SIG-M5 treated with dmso at 0.1 percent for 504 hours (cell line): Measurements from ENCODE around the gene TRAP1.

Source experiments
- DNase-seq: peaks from one replicate; lab custom pipeline; 2025; ENCODE audit not compliant: unreplicated experiment; lab: John Stamatoyannopoulos, UW

TRAP1 gene

DNA sequence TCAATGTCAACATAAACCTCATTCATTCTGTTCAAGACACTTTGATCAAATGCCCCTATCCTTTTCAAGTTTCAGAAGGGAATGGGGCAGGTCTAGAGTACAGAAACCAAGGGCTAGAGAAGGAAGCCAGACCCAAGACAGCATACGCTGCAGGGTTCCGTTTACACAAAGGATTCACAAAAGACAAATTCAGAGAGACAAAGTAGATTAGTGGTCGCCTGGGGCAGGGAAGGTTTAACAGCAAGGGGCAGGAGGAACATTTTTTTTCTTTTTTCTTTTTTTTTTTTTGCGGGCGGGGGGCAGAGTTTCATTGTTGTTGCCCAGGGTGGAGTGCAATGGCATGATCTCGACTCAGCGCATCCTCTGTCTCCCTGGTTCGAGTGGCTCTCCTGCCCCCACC is 19.9 kb upstream of the TRAP1 start:
- DNase-seq, result no peak

DNA sequence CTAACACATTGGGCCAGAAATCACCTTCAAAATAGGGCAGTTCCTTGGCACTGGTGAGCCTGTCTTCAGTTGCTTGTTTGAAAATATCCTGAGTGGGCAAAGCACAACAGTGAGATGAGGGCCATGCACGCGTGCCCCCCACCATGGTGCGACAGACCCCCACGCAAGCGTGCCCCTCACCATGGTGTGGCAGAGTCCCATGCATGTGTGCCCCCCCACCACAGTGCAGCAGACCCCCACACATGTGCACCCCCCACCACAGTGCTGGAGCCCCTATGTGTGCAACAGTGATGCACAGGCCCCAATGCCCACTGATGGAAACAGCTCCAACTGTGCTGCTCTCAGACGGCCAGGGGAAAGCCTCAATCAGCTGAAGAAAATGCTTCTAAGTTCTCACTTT is 18.8 kb upstream of the TRAP1 start:
- DNase-seq, result no peak

- DNase-seq, result no peak
Observed at GRCh38 chr16:3735541-3735940, 18.2 kb upstream of the TRAP1 start.

DNA sequence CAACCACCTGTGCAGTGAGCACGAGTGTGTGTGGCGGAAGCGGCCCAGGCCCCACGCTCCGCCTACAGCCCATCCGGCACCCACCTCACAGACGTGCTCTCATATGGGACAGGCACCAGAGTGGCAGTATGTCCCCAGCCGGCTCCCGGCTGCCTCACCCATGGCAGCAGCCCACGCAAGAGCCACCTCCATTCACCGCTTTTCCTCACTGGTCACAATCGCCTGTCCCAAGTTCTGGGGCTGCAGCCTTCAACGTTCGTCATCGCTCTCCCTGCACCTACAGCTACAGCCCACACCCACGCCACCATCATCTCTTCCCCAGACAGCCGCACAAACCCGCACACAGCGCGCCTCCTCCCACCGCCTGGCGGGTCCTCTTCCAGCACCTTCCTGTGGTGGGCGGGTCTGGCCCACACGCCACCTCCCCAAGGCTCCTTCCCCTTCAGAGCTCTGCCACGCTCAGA is 17.5 kb upstream of the TRAP1 start:
- no peak for DNase-seq

DNA sequence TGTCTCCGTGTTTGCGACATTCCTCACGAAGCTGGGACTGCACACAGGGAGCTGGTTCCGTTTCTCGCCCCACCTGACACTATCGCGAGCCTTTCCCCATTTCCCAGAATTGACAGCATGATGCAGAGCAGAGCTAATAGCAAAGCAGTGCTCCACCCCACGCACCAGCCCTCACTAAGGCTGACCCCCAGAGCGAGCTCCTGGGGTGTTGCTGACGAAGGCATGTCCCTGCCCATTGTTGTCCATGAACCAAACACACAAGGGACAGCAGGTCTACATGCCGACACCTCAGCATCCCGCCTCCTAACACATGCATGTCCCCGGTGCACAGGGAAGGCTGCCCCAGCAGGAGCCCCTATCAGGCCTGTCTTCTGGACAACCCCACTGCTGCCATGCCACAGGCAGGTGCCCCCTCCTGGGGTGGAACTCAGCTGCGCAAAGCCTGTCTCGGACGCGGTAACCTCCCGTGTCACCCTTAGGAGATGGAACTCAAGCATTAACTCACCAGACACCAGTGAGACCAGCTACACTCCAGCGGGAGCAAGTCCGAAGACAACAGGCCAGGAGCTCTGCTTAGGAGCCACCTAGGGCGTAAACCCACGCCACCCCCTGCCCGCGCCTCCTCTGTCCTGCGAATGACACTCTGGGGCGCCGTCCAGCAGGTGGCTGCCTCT is 16.9 kb upstream of the TRAP1 start:
- no peak for DNase-seq

GRCh38 chr16:3732171-3732570 is 14.8 kb upstream of the TRAP1 start:
- no peak for DNase-seq

DNA sequence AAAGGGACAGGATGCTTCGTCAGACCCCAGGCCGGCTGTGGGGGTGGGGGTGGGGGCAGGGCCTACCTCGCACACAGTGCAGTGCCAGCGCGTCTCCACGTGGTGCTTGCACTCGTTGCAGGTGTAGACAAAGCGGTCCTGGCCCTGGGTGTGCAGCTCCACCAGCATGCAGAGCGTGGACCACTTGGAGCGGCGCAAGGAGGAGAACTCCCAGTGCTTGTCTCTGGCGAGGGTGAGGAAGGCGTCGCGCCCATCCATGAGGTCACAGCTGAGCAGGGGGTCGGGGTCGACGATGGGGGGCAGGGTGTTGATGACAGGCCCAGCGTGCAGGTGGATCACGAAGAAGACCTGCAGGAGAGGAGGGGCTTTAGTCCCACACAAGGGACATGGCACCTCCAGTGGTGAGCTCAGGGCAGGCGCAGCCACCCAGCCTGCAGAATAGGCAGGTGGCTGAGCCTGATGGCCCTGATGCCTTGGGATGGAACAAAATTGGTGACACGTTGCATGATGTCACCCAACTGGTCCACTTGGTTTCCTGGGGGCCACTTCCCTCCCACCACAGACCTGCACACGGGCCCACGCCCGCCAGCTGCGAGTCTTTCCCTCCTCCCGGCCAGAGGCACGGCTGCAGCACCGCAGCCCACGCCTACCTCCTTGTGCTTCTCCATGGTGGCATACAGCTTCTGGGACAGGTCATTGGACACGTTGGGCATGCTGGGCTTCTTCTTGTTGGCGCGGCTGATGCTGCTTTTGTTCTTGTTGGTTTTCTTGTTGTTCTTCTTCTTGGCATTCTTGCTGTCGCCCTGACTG is 14.0 kb upstream of the TRAP1 start:
- DNase-seq, result no peak

DNA sequence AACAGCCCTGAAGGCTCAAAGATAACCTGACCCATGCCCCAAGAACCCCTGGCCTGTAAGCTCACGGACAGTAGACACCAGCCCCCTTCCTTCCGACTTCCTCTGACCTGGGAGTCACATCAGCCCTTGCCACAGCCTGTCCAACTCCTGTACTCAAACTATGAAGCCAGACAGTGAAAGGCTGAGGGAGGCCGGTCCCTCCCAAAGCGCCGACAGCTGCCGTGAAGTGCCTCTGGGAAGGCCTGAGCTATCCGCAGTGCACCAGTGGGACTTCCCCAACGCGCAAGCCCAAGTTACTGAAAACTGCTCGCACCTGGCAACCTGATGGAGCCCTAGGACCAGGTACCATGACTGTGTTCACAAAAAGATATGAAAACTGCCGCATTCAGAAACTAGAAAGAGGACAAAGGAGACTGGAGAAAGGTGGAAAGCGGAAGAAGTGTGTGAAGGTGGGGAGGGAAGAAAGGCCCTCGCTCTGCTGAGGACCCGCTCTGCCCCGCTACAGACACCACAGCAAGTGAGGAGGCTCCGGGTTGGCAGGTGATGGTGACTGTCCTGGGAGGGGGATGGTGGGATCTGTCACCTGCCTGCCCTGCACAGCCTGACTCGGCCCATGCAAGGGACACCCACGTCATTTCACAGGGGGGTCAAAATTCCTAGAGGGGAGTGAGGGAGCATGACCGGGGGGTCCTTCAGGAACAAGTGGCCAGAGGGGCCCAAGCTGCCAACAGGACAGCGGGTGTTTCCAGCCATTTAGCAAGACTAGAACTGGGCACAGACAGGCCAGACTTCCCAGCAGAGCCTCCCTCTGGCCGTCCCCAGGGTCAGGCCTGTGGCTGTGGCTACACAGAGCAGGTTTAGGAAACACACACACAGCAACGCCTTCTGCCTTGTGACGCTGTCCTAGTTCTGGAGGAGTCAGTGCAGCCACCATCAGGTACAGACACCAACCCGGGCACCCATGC is 13.1 kb upstream of the TRAP1 start:
- no peak for DNase-seq

DNA sequence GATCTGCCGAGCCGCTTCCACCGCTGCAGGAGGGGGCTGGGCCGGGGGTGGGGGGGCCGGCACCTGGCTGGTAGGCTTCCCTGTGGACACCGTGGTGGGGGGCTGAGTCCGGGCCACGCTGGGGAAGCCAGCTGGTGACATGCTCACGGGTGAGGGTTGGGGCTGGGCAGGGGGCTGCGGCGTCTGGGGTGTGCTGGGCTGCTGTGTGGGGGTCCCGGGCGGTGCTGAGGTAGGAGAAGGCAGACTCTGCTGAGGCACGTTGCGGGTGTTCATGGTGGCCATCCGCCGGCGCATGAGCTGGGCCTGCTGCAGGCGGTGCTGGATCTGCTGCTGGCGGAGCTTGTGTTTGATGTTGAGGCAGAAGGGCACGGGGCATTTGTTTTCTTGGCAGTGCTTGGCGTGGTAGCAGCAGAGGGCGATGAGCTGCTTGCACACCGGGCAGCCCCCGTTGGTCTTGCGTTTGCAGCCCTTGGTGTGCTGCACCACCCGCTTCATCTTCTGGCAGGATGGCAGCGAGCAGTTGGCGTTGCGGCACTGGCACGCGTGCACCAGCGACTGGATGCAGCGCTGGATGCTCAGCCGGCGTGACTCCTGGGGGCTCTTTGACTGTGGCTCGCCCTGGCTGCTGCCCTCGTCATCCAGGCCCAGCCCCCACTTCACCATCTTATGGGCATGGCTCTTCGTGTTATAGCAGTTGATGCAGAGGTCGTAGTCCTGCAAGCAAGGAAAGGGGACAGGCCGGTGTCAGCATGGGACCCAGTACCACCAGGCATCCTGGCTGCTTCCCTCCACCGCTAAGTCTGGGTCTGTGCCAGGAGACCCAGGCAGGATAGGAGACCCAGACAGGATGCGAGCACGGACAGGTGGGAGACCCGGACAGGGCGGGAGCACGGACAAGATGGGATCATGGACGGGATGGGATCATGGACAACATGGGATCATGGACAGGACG is 12.1 kb upstream of the TRAP1 start:
- DNase-seq, result no peak

DNA sequence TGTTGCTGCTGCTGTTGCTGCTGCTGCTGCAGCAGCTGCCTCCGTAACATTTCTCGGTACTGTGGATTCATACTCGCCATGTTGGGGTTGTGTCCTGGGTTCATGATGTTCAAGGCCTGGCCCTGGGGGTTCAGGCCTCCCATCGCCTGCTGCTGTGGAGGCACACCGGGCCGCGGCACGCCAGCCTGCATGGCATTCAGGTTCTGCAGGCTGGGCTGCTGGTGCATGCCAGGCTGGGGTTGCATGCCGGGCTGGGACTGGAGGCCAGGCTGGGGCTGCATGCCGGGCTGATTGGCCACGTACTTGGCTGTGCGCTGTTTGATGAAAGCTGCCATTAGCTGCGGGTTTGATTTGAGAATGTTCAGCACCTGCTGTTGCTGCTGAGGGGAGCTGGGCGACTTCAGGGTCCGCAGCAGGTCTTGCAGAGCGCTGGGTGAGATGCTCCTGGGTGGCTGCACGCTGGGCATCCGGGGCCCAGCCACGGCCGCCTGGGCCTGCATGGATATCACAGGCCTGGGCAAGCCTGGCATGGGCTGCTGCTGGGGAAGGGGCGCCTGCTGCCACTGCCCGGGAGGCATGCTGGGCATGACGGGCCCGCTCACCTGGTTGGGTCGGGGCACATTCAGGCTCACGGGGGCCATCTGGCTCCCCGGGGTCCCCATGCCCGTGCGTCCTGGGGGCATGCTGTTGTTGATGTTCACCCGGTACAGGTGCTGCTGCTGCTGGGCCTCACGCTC is 11.3 kb upstream of the TRAP1 start:
- DNase-seq, result no peak

- DNase-seq, result no peak
Observed at GRCh38 chr16:3727806-3728381, 10.6 kb upstream of the TRAP1 start.

DNA sequence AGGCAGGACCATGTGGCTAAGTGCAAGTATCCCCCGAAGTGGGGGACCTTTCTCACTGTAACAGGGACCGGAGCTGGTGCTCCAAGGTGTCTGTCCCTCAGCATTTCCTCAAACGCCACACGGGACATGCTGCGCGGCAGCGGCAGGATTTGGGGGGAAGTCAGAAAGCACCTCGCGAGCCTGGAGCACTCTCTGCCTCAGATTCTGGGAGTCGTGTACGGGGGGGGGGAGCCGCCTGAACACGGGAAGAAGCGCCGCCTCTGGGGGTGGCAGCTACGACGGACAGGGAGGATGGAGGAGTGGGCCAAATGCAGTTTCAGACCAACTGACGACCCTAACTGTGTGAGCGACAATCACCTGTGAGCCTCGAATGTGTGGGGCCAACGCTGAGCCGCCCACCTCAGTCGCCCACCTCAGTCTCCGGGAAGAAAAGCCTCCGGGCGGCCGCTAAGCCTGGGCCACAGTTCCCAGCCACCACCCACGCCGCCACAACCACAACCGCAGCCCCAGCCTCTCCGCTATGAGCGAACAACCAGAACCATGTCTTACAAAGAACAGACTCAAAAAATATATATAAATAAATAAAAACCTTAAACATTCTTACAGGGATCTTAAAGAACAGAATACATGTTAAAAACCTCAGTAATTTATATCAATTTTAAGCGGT is 8.8 kb upstream of the TRAP1 start:
- DNase-seq, result no peak

DNA sequence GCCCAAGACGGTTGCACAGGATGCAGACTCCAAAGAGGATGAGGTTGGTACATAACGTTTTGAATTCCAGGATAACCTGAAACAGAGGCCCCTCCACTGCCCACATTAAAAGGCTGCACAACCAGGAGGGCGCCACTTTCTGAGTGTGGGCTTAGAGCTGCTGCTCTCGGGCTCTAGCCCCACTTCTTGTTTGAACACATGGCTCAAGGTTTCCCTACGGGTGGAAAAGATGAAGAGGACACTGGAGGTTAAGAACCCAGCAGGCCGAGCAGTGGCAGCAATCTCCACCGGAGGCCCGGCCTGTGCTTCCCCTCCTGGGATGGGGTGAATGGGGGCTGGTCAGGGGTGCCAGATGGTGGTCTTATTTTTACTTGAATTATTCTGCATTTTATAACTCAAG is 8.0 kb upstream of the TRAP1 start:
- DNase-seq, result no peak

GRCh38 chr16:3722508-3722907 is 5.2 kb upstream of the TRAP1 start:
- DNase-seq, result no peak

- DNase-seq, result no peak
Observed at GRCh38 chr16:3720418-3720817, 3.1 kb upstream of the TRAP1 start.

DNA sequence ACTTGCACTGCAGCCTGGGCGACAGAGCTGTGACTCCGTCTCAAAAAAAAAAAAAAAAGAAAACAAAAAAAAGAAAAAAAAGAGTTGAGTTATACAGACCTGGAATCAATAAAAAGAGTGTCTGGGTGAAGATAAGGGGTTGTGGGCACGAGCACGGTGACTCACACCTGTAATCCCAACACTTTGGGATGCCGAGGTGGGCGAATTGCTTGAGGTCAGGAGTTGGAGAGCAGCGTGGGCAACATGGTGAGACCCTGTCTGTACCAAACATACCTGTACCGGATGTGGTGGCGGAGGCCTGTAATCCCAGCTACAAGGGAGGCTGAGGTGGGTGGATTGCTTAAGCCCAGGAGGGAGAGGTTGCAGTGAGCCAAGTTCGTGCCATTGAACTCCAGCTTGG is 1.3 kb upstream of the TRAP1 start:
- no peak for DNase-seq

- DNase-seq, result no peak
Observed at GRCh38 chr16:3718019-3718391, 681 bp upstream of the TRAP1 start.

DNA sequence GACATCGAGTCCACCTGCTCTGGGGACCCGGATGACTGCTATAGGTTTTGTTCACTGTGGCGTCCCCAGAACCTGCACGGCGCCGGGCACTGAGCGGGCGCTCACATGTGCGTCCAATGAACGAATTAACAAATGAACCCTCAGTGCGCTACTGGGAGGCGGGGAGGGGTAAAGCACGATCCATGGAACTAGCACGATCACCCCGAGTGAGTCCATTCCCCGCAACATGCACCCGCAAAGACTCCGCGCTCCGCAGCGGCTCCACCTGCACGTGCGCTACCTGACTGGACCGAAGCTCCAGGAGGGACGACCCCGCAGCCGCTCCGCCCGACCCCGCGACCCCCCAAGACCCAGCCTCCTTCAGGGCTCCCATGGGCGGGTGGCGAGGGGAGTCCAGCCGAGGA is 491 bp downstream of the TRAP1 start:
- peak; percentile 11 for DNase-seq

GRCh38 chr16:3715430-3715829 is 1.9 kb downstream of the TRAP1 start:
- DNase-seq, result no peak
